GM12891 (cell line): ENCODE results near the gene IAH1.
"Not testable (repeated sequence)": the region's sequence is repeated elsewhere in the genome, so short reads cannot be mapped to it uniquely, and the experiment has no call there.

Experiments
- DNase-seq: peaks from one replicate; pipeline ENCODE4 v3.0.0; 2011; ENCODE audit warnings: low spot score; ENCODE audit not compliant: insufficient read length
- FAIRE-seq: peaks from 2 replicates; lab custom pipeline; 2011; peaks lifted over from hg19 to GRCh38; lab: Jason Lieb, UNC
- PAX5 ChIP-seq: IDR thresholded peaks from 2 replicates; pipeline ENCODE4 v1.6.1; 2011; ENCODE audit warnings: low read length, moderate library complexity, mild to moderate bottlenecking; ENCODE audit not compliant: insufficient read depth, severe bottlenecking
- POLR2A ChIP-seq: IDR thresholded peaks from 2 replicates; pipeline ENCODE4 v1.6.1; 2011; ENCODE audit warnings: low read depth, low read length, control low read depth
- POLR2AphosphoS5 ChIP-seq: IDR thresholded peaks from 2 replicates; pipeline ENCODE4 v1.6.1; 2011; ENCODE audit warnings: low read depth, low read length, control low read depth
- POU2F2 ChIP-seq: IDR thresholded peaks from 2 replicates; pipeline ENCODE4 v1.6.1; 2011; ENCODE audit warnings: low read depth, mild to moderate bottlenecking, control low read depth, low read length, moderate library complexity
- SPI1 ChIP-seq: IDR thresholded peaks from 2 replicates; pipeline ENCODE4 v1.6.1; 2011; ENCODE audit warnings: low read depth, low read length, control low read depth
- TAF1 ChIP-seq: IDR thresholded peaks from 2 replicates; pipeline ENCODE4 v1.6.1; 2011; ENCODE audit warnings: low read depth, low read length, control low read depth

Gene IAH1

GRCh38 chr2:9494081-9494480 is 19.7 kb downstream of the IAH1 start:
- TF ChIP-seq POU2F2: no peak
- TF ChIP-seq PAX5: no peak
- no peak for TF ChIP-seq POLR2AphosphoS5
- no peak for TF ChIP-seq TAF1
- TF ChIP-seq SPI1: no peak
- no peak for TF ChIP-seq POLR2A
- no peak for FAIRE-seq

GRCh38 chr2:9497017-9497416 is 22.7 kb downstream of the IAH1 start:
- TF ChIP-seq SPI1: no peak
- no peak for TF ChIP-seq TAF1
- TF ChIP-seq POLR2A: no peak
- no peak for TF ChIP-seq PAX5
- TF ChIP-seq POLR2AphosphoS5: no peak
- TF ChIP-seq POU2F2: no peak
- FAIRE-seq: no peak
- DNase-seq: no peak

More at GRCh38 chr2:9494081-9494480, 19.7 kb downstream of the IAH1 start:
- no peak for DNase-seq

DNA sequence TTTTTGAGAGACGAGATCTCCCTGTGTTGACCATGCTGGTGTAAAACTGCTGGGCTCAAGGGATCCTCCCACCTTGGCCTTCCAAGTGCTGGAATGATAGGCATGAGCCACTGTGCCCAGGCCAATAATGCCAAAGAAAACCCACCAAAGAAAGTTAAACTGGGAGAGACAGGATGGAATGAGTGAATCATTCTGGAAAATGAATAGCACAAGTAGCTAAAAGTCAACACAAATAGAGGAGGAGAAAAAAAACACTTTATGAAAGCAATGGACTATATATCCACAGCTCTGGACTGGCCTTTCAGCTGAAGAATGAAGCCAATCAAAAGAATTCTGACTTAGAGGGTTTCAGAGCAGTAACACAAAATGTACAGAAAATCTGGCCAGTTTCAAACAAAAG is 23.9 kb downstream of the IAH1 start:
- TF ChIP-seq POLR2A: no peak
- FAIRE-seq (no peak), DNase-seq (no peak)

- DNase-seq: no peak
- TF ChIP-seq SPI1 (no peak), POU2F2 (no peak), TAF1 (no peak), POLR2AphosphoS5 (no peak), PAX5 (no peak), POLR2A (no peak)
- no peak for FAIRE-seq
These were observed 34.6 kb downstream of the IAH1 start for GRCh38 chr2:9508931-9509330.

- DNase-seq, FAIRE-seq: not testable (repeated sequence)
These were observed 39.6 kb downstream of the IAH1 start for GRCh38 chr2:9513946-9514345.

DNA sequence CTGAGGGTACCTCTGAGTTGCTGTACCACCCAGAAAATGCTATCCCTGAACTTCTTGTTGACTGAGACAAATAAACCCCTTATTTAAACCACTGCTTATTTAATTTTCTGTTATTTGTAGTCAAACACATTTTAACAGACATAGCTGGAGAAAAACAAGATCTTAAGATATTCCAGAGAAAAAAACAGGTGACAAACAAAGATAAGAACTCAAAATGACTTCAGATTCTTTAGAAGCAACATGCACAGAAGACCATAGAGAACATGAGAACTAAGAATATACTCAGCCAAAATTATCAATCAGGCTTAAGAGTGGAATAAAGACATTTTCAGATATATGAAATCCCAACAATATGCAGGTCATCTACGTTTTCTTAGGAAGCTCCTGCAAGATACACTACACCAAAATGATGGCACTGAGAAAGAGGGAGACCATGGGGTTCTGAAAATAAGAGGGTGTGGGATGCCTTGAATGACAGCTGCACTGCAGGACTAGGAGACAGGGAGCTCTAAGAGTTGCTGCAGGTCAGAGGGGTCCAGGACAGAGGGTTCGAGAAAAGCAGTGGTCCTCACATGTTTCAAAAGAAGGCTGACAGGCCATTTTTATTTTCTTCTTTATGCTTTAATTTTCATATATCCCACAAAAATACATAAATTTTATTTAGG is 42.9 kb downstream of the IAH1 start:
- TF ChIP-seq POU2F2 (no peak), POLR2AphosphoS5 (no peak), PAX5 (no peak), TAF1 (no peak), SPI1 (no peak), POLR2A (no peak)
- FAIRE-seq: no peak
- no peak for DNase-seq

DNA sequence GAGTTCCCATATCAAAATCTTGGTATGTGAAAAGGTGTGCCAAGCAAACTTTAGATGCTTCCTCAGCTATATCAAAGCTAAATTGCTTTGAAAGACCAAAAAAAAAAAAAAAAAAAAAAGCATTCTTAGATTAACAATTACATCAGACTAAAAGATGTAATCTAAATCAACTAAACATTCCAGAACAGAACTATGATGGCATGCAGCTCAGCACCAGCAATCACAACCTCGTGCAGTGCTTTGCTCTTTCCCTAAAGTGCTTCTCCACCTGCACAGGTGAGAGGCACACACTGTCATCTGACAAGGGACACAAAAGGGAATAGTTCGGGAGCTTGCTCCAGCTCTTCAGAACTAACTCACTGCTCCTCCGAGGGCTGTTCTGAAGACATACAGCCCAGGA is 43.8 kb downstream of the IAH1 start:
- DNase-seq (no peak), FAIRE-seq (no peak)
- no peak for TF ChIP-seq POLR2AphosphoS5
- TF ChIP-seq POLR2A: no peak
- TF ChIP-seq POU2F2: no peak
- no peak for TF ChIP-seq PAX5
- TF ChIP-seq SPI1: no peak
- no peak for TF ChIP-seq TAF1

GRCh38 chr2:9518780-9519179 is 44.4 kb downstream of the IAH1 start:
- no peak for DNase-seq
- TF ChIP-seq SPI1 (no peak), POU2F2 (no peak), POLR2A (no peak), TAF1 (no peak), PAX5 (no peak)
- no peak for FAIRE-seq

- TF ChIP-seq POU2F2 (no peak), TAF1 (no peak), SPI1 (no peak), POLR2AphosphoS5 (no peak), PAX5 (no peak), POLR2A (no peak)
- FAIRE-seq (no peak), DNase-seq (no peak)
These were observed 44.9 kb downstream of the IAH1 start for GRCh38 chr2:9519250-9519649.

- no peak for TF ChIP-seq POU2F2
- no peak for TF ChIP-seq SPI1
- no peak for TF ChIP-seq TAF1
- TF ChIP-seq POLR2AphosphoS5: no peak
- no peak for TF ChIP-seq PAX5
- FAIRE-seq: no peak
- no peak for DNase-seq
These were observed 49.9 kb downstream of the IAH1 start for GRCh38 chr2:9524291-9524690.

GRCh38 chr2:9525266-9525665 is 50.9 kb downstream of the IAH1 start:
- DNase-seq (no peak), FAIRE-seq (no peak)
- no peak for TF ChIP-seq TAF1
- TF ChIP-seq POU2F2: no peak
- no peak for TF ChIP-seq PAX5
- TF ChIP-seq SPI1: no peak
- no peak for TF ChIP-seq POLR2A
- TF ChIP-seq POLR2AphosphoS5: no peak
